IMR-90 (cell line): ENCODE measurements around the gene CCDC181.

Experiments used
- BHLHE40 ChIP-seq: fragments of 150-350 bp; IDR thresholded peaks from 2 replicates; pipeline ENCODE4 v1.6.1; 2016; ENCODE audit warnings: mild to moderate bottlenecking, low read depth, low read length
- CEBPB ChIP-seq: IDR thresholded peaks from 2 replicates; pipeline ENCODE4 v1.6.1; 2012; ENCODE audit warnings: low read depth, low read length, improper control_type of control experiment
- CHD1 ChIP-seq: IDR thresholded peaks from 2 replicates; pipeline ENCODE4 v1.6.1; 2012; ENCODE audit warnings: low read depth, low read length, improper control_type of control experiment
- CTCF ChIP-seq: conservative IDR thresholded peaks from 2 replicates; pipeline ENCODE4 v1.5.1; 2012; ENCODE audit warnings: mild to moderate bottlenecking, low read depth, low read length, improper control_type of control experiment
- FOS ChIP-seq: fragments of 150-350 bp; IDR thresholded peaks from 2 replicates; pipeline ENCODE4 v1.6.1; 2016; ENCODE audit warnings: low read depth, low read length
- MAFK ChIP-seq: IDR thresholded peaks from 2 replicates; pipeline ENCODE4 v1.6.1; 2012; ENCODE audit warnings: low read depth, low read length, improper control_type of control experiment
- MXI1 ChIP-seq: IDR thresholded peaks from 2 replicates; pipeline ENCODE4 v1.6.1; 2012; ENCODE audit warnings: low read depth, mild to moderate bottlenecking, low read length, moderate library complexity, borderline replicate concordance
- POLR2A ChIP-seq: IDR thresholded peaks from 2 replicates; pipeline ENCODE4 v1.6.1; 2012; ENCODE audit warnings: mild to moderate bottlenecking, low read depth, low read length
- RCOR1 ChIP-seq: IDR thresholded peaks from 2 replicates; pipeline ENCODE4 v1.6.1; 2012; ENCODE audit warnings: mild to moderate bottlenecking, low read length, improper control_type of control experiment; ENCODE audit not compliant: insufficient replicate concordance
- RFX5 ChIP-seq: IDR thresholded peaks from 2 replicates; pipeline ENCODE4 v1.8.0; 2012; ENCODE audit warnings: low read depth, mild to moderate bottlenecking, low read length, moderate library complexity
- SMC3 ChIP-seq: fragments of 150-350 bp; IDR thresholded peaks from 2 replicates; pipeline ENCODE4 v1.6.1; 2016; ENCODE audit warnings: low read depth, mild to moderate bottlenecking, antibody characterized with exemption, low read length, moderate library complexity
- TF ChIP-seq, protein P1 (sequence below): fragments of 150-350 bp; IDR thresholded peaks from 2 replicates; pipeline ENCODE4 v1.6.1; 2017; ENCODE audit warnings: mild to moderate bottlenecking, antibody characterized with exemption, low read length, low read depth
- TF ChIP-seq, protein P2 (sequence below): fragments of 150-350 bp; IDR thresholded peaks from 2 replicates; pipeline ENCODE4 v1.6.1; 2016; ENCODE audit warnings: low read depth, mild to moderate bottlenecking, low read length, moderate library complexity, borderline replicate concordance

DNA sequence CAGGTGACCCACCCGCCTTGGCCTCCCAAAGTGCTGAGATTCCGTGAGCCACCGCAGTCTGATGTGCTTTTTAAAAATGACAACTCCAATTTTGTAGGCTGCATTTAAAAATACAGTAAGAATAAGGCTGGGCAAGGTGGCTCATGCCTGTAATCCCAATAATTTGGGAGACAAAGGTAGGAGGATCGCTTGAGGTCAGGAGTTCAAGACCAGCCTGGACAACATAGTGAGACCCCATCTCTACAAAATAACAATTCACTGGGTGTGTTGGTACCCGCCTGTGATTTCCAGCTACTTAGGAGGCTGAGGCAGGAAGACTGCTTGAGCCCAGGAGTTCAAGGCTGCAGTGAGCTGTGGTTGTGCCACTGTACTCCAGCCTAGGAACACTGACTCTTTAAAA lies 35.1 kb upstream of the CCDC181 start:
- TF ChIP-seq CTCF (no peak), POLR2A (no peak), MXI1 (no peak), FOS (no peak), RFX5 (no peak), CHD1 (no peak), BHLHE40 (no peak), MAFK (no peak), SMC3 (no peak), CEBPB (no peak), RCOR1 (no peak)
- TF ChIP-seq, protein P1, sequence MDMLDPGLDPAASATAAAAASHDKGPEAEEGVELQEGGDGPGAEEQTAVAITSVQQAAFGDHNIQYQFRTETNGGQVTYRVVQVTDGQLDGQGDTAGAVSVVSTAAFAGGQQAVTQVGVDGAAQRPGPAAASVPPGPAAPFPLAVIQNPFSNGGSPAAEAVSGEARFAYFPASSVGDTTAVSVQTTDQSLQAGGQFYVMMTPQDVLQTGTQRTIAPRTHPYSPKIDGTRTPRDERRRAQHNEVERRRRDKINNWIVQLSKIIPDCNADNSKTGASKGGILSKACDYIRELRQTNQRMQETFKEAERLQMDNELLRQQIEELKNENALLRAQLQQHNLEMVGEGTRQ = no peak
- TF ChIP-seq, protein P2, sequence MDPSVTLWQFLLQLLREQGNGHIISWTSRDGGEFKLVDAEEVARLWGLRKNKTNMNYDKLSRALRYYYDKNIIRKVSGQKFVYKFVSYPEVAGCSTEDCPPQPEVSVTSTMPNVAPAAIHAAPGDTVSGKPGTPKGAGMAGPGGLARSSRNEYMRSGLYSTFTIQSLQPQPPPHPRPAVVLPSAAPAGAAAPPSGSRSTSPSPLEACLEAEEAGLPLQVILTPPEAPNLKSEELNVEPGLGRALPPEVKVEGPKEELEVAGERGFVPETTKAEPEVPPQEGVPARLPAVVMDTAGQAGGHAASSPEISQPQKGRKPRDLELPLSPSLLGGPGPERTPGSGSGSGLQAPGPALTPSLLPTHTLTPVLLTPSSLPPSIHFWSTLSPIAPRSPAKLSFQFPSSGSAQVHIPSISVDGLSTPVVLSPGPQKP = no peak
